Suprapubic skin (tissue), 4 donors: Measurements from ENCODE around the gene LRTM1.

ENCODE experiments used
- POLR2A ChIP-seq, 2 donors: fragments of 450-650 bp; IDR thresholded peaks; one replicate each; pipeline ENCODE4 v1.6.1; 2017; ENCODE audit warnings: antibody characterized with exemption in 2 of 2, mild to moderate bottlenecking in 2 of 2, moderate library complexity in 2 of 2
- POLR2AphosphoS5 ChIP-seq, 3 donors: sonication (generic); formaldehyde crosslinking; IDR thresholded peaks; one replicate each; pipeline ENCODE4 v1.6.1; 2017; ENCODE audit warnings: antibody characterized with exemption in 3 of 3

- TF ChIP-seq POLR2AphosphoS5 (IDR thresholded peaks at IDR 0.05) (no peak), POLR2A (IDR thresholded peaks at IDR 0.05) (no peak)
These were observed 45.6 kb downstream of the LRTM1 start for GRCh38 chr3:54882129-54882833.
